Measurements from ENCODE around the gene MCRIP2.

The MCRIP2 gene

DNA sequence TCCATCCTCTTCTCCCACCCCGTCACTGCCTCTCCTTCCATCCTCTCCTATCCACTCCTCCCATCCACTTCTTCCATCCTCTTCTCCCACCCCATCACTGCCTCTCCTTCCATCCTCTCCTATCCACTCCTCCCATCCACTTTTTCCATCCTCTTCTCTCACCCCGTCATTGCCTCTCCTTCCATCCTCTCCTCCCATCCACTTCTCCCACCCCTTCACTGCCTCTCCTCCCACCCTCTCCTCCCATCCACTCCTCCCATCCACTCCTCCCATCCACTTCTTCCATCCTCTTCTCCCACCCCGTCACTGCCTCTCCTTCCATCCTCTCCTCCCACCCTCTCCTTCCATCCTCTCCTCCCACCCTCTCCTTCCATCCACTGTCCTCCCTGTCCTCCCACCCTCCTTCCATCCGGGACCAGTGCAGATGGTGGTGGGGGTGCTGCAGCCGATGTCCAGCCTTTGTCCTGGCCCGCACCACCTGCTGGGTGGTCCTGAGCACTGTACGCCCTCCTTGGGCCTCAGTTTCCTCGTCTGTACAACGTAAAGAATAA lies 9.7 kb upstream of the MCRIP2 start:
- DNase-seq (ENCODE audit: low read depth) = no peak

DNA sequence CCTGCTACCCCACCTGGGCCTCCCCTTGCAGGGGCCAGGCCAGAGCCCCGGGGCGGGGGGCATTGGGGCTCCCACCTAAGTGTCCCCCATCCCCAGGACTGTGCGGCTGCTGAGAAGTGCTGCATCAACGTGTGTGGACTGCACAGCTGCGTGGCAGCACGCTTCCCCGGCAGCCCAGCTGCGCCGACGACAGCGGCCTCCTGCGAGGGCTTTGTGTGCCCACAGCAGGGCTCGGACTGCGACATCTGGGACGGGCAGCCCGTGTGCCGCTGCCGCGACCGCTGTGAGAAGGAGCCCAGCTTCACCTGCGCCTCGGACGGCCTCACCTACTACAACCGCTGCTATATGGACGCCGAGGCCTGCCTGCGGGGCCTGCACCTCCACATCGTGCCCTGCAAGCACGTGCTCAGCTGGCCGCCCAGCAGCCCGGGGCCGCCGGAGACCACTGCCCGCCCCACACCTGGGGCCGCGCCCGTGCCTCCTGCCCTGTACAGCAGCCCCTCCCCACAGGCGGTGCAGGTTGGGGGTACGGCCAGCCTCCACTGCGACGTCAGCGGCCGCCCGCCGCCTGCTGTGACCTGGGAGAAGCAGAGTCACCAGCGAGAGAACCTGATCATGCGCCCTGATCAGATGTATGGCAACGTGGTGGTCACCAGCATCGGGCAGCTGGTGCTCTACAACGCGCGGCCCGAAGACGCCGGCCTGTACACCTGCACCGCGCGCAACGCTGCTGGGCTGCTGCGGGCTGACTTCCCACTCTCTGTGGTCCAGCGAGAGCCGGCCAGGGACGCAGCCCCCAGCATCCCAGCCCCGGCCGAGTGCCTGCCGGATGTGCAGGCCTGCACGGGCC lies 8.9 kb upstream of the MCRIP2 start:
- DNase-seq (ENCODE audit: low read depth) = no peak

DNA sequence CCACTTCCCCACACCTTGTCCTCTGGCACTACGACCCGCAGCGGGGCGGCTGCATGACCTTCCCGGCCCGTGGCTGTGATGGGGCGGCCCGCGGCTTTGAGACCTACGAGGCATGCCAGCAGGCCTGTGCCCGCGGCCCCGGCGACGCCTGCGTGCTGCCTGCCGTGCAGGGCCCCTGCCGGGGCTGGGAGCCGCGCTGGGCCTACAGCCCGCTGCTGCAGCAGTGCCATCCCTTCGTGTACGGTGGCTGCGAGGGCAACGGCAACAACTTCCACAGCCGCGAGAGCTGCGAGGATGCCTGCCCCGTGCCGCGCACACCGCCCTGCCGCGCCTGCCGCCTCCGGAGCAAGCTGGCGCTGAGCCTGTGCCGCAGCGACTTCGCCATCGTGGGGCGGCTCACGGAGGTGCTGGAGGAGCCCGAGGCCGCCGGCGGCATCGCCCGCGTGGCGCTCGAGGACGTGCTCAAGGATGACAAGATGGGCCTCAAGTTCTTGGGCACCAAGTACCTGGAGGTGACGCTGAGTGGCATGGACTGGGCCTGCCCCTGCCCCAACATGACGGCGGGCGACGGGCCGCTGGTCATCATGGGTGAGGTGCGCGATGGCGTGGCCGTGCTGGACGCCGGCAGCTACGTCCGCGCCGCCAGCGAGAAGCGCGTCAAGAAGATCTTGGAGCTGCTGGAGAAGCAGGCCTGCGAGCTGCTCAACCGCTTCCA lies 8.1 kb upstream of the MCRIP2 start:
- DNase-seq (ENCODE audit: low read depth) = no peak

DNA sequence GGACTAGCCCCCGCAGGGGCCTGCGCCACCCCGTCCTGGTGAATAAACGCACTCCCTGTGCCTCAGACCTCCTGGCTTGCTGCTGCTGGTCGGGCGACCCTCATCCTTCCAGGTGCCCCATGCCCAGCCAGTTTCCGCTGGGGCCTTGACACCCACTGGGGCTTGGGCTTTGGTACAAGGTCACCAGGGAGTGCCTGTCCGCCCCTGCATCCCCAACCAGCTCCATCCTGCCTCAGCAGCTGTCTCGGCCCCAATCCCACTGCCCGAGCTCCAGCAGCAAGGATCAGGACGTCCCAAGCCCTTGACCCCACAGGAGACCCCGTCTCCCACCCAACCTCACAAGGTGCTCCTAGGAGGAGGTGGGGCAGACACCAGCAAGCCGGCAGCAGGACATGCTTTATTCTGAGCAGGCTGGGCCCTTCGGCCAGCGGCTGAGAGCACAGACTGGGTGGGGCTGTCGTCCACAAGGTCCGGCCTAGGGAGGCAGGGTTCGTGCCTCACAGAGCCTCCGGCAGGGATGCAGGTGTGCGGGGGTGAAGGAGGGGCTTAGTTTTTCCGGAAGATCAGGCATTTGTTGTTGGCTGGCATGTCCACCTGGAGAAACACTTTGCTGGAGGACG lies 7.5 kb upstream of the MCRIP2 start:
- DNase-seq (ENCODE audit: low read depth) = no peak

DNA sequence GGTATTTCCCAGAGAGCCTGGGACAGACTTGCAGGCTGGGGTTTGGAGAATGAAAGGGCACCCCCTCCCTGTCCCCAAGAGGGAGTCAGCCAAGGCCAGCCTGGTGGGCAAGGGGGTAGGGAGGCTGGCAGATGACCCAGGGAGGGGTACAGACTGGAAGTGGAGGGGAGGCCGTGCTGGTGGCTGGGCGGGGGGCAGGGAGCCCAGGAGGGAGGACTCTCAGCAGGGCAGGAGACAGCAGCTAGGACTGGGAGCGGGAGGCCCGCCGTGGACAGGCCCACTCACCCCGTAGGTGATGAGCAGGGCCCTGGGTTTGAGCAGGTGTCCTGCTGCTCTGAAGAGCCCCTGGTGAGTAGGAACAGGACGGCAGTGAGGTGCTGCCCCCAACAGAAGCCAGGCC lies 6.6 kb upstream of the MCRIP2 start:
- no peak for DNase-seq (ENCODE audit: low read depth)

DNA sequence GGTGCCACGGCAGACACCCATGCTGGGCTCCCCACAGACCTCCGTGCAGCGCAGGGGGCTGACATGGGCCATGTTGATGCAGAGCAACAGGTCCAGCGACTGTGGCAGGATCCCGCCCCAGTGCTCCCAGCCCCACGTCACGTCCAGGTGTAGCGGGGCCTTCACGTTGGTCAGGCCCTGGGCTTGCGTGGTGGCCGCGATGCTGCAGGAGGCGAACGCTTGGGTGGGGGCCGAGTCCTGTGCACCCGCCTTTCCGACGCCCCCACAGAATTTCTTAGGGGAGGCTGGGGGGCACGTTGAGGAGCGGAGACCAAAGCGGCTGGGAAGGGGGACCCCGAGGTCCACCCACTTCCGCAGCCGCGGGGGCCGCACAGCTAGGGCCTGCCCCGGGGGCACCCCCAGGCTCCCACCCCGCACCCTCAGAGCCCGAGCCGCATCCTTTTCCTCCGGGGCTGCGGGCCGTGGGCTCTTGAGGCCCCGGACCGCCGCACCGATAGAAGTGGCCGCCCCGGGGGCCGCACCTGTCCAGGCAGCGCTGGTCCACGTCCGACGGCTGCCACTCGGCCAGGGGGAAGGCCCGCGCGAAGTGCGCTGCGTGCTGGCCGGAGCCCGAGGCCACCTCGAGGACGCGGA lies 5.9 kb upstream of the MCRIP2 start:
- no peak for DNase-seq (ENCODE audit: low read depth)

DNA sequence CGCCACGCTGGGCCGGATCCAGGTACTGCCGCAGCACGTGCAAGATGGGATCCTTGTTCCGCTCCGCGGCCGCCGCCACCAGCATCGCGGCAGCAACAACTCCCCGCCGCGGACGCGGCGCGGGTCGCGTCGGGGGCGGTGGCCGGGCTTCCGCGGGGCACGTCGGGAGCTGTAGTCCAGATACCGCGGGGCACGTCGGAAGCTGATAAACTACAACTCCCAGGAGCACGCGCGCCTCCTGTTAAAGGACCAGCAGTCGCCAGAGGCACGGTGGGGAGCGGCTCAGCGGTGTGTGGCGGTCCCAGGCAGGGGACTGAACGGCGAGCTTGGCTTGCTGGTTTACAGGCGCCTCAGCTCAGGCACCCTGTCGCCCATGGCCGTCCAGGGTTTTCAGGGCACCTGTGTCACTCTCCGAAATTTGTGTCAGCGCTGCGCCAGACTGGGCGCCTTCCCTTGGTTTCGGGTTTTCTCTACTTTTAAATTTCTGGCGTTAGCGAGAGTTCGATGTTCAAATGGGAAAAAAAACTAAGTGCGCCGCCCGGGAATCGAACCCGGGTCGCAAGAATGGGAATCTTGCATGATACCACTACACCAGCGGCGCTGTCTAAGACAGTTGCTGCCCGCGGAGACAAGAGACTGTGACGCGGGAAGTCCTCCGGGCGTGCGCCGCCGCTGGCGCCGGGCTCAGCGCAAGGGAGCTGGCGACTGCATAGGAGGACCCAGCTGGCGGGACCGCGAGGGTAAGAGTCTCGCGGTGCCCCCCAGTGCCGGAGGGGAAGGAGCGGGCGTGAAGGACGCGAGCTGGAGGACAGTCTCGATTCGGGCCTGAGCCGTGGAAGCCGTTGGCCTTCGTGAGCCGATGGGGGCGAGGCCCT lies 5.2 kb upstream of the MCRIP2 start, which contains the start of gene METTL26:
TSS of gene METTL26 (minus strand) at position 100 of the 875 bp plus-strand sequence. CDS start at position 85, 15 bp downstream.
- peak; percentile 87 for DNase-seq (ENCODE audit: low read depth)

DNA sequence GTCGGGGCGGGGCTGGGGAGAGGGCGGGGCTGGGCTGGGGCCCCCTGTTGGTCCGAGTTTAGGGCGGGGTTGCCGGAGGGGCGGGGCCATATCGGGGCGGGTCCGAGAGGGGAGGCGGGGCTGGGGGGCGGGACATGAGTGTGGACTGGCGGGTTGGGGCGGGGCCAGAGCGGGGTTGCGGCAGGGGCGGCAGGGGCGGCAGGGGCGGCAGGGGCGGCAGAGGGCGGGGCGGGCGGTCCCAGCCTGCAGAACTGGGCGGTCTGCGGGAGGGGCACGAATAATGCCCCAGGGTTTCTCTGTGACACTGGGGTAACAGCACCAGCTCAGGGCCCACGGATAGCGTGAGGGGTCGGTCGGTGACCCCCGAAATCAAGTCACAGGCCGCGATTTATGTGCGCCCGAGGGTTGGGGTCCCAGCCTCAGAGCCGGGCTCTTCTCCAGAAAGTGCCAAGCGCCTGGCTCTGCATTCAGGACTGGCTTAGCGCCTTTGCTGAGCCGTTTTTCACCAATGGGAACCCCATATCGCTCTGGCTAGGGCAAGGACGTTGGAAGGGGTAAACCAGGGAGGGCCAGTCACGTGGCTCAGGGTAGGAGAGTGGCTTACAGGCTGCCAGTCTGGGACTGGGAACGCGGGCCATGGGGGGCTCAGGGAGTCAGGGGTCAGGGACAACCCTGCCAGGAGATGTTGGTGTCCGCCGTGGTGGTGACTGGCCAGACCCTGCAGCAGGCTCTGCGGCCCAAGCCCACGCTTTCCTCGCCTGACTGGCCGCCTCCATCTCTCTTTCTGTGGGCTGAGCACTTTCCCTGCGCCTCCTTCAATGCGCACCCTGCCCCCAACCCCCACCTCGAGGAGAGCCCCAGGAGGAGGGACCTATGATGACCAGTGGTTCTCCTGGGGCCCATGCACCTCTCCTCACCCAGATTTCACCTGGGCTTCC lies 4.3 kb upstream of the MCRIP2 start:
- peak; percentile 79 for DNase-seq (ENCODE audit: low read depth)

DNA sequence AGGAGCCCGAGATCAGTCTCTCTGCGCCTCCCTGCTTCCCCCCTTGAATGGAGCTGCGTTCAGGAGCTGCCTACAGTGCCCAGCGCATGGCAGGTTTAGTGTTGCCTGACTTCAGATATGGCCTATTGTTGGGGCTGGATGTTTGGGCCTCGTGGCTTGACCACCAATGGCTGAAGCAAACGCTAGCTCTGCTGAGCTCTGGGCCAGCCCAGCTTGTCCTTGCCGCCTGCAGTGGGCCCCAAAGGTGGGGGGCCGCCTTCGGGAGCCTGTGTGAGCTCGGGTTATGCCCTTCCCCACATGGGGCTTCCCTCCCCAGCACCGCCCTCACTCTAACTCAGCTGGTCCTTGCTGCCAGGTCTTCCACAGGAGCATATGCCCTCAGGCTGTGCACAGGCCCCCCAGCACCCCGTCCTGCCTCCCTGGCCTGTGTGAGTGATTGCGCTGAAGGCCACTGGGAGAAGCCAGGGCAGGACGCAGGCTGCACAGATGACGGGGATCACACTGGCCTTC lies 3.5 kb upstream of the MCRIP2 start:
- DNase-seq (ENCODE audit: low read depth) = no peak

DNA sequence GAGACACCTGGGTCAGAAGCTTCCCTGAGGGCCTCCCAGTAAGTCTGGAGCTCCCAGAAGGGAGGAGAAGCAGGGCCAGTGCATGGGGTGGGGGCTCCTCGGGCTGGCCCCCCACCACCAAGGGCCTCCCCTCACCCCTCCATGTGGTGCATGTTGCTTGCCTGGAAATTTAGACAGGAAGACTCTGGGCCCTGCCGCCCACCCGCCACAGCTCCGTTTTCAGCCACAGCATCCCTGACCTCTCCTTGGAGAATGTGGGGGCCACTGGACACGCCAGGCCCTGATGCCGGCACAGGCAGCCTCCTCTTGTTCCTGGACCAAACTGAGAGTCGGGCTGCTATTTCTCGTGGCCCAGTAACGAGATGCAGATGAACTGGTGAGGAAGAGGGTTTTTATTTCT lies 2.8 kb upstream of the MCRIP2 start:
- no peak for DNase-seq (ENCODE audit: low read depth)

DNA sequence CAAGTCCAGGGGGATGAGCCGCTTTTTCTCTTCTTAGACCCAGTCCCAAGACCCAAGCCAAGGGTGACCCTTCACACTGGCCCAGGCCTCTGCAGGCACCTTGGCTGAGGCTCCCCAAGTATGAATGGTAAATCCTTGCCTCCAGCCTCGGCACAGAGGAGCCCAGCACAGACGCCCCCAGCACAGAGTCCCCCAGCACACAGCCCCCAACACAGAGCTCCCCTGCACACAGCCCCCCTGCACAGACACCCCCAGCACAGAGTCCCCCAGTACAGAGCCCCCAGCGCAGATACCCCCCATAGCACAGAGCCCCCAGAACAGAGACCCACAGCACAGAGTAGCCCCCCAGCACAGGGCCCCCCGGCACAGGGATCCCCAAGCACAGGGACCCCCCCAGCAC lies 1.0 kb upstream of the MCRIP2 start:
- DNase-seq (ENCODE audit: low read depth) = no peak

DNA sequence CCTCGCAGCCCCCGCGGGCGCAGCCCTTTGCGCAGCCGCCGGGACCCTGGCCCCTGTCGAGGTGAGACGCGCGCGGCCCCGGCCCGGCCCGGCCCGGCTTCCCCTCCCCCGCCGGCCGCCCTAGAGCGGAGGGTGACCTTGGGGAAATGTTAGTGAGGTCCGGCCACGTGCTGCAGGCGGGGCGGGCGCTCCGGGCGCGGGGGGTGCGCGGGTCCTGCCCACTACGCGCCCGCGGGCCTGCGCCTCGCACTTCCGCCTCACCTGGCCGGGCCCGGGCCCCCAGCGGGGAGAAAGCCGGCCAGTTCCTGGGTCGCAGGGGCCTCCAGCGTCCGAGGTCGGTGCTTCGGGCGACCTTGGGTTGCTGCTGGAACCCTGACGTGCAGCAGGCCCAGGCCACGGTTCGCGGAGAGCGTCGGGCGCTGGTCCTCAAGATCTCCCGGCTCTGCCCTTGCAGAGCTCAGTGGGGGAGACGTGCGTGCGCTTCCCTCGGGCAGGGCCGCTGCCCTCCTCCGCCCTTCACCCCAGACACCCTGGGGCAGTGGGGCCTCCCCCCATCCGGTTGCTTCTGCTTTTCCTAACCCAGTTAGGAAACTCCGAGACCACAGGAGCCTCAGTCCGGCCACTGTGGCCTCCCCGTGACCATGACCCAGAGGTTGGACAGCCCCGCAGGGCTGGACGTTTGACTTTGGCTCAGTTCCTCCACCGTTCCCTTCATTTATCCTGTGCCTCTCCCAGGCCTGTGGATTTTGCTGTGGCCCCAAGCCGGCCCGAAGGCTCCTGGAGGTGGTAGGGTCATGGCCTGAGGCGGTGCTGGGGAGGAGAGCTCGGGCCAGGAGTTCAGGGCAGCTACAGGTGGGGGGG lies 791 bp downstream of the MCRIP2 start:
- DNase-seq (ENCODE audit: low read depth) = no peak

DNA sequence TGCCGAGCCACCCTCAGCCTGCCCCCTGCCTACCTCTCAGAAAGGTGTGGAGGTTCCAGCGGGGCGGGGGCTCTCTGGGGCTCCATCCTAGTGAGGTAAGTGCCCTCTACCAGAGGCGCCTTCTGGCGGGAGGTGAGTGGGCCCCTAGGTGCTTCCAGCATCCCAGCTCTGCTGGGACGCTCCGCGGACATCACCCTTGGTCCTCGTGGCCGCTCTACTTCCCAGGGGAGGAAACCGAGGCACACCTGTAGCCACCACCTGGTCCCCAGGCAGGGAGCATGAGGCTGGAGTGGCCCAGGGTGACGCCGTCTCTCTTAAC lies 1.4 kb downstream of the MCRIP2 start:
- no peak for DNase-seq (ENCODE audit: low read depth)

DNA sequence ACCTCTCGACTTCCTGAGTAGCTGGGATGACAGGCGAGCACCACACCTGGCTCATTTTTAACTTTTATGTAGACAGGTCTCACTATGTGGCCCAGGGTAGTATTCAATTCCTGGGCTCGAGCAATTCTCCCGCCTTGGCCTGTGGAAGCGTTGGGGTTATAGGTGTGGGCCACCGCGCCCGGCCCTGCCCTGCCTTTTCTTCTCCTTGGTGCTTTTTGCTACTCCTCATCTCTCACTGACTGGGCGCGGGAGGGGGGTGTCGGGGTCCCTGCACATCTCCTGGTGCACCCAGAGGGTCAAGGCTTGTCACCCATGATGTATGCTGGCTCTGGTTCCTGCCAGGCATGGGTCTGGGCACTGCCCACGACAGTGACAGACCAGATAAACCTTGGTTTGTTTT lies 2.9 kb downstream of the MCRIP2 start:
- no peak for DNase-seq (ENCODE audit: low read depth)

DNA sequence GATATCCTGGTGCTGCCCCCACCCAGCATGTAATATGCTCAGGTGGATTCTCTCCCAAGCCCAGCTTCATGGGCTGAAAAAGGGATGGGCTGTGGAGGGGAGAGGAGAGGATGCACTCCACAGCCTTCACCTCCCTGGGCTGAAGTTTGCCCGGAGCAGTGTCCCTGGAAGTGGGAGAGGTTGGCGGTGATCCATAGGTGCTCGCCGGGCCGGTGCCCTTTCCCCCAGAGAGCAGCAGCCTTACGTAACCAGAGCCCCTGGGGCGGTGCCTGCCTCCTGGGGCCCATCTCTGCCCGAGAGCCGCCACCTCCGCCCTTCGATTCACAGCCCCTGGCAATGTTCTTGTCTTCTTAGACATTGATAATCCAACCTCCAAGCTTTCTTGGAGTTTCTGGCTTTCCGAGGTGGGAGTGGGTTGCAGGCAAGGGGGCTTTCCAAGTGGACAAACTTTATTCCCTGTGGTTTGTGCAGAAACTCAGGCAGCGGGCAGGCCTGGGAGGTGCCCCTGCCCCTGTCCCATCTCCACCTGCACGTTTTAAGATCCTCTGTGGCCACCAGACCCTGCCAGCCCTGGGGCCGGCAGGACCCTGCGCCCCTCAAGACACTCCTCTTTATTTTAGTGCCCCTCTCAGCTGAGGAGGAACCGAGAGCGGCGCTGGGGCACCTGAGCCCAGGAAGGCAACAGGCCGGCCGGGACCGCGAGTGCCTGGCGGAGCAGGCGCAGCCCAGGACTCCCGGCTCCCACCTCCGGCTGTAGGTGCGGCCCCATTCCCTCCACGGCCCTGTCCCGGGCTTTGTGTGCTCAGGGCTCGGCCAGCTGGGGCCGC lies 4.4 kb downstream of the MCRIP2 start:
- no peak for DNase-seq (ENCODE audit: low read depth)

DNA sequence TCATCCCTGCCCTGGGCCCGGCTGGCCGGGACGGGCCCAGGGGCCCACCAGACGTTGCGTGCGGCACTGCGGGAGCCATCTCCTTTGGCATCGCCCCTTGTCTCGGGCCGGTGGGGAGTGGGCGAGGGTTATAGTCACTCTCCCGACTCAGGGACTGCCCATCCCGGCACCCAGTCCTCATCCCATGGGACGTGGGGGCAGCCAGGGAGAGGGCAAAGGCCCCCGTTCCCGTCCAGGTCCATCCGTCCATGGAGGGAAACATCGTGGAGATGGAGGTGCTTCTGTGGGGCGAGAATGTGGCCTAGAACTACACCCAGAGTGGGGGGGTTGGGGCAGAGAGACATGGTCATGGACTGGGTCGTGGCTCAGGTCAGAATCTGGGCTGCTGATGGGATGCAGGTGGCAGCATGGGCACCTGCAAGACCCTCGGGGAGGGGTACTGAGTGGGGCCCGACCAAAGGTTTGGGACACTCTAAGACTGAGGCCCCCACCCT lies 5.1 kb downstream of the MCRIP2 start:
- DNase-seq (ENCODE audit: low read depth) = no peak

DNA sequence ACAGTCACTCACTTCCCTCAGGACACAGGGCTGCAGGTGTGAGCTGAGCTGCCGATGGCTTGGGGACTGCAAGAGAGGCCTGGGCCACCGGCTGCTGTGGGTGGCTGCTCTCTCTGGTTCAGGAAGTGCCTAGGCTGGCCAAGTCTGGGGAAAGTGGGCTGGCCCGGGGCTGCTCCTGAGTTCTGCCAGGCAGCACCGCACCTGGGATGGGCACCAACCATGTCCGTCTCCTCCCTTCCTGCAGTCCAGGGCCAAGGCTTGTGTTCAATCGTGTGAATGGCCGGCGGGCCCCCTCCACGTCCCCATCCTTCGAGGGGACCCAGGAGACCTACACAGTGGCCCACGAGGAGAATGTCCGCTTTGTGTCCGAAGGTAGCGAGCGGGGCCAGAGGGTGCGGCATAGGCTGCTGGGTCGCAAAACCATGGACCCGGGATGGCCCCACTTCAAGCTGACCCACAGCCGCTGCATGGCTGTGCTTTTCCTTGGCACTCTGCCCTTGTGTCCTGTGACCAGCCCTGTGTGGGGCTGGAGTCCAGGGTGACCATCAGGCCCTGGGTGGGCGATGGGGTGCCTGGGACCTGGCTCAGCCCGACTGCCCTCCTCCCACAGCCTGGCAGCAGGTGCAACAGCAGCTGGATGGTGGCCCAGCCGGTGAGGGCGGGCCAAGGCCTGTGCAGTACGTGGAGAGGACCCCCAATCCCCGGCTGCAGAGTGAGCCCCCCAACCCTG lies 5.7 kb downstream of the MCRIP2 start:
- no peak for DNase-seq (ENCODE audit: low read depth)
